ENCODE measurements around the gene TRAP1. TPM values are rescaled to one million over a fixed set of nuclear protein-coding genes. Genes with fewer than 3 reads are reported as not detected.

TRAP1 gene
- total RNA-seq, 1 experiment from 2014 or later: 173 TPM

GRCh38 chr16:3726021-3726687 is 8.8 kb upstream of the TRAP1 start:
- POLR2A ChIA-PET: no interaction called here
- H3K9me3 ChIP-seq: no peaks in the 10 kb centered on the region

GRCh38 chr16:3725276-3725675 is 8.0 kb upstream of the TRAP1 start:
- peaks cover 43% of the 10 kb centered on the region for H3K36me3 Mint-ChIP-seq (ENCODE audit: insufficient read depth, unreplicated experiment)
- H3K4me3 Mint-ChIP-seq (ENCODE audit: unreplicated experiment): no peak overlapping the region
- no peaks in the 10 kb centered on the region for H3K4me1 Mint-ChIP-seq (ENCODE audit: low read depth, unreplicated experiment)
- intact Hi-C loops (cut with micrococcal nuclease; ENCODE audit: unreplicated experiment): no loop called here
- no peak overlapping the region for H3K27ac Mint-ChIP-seq (ENCODE audit: unreplicated experiment)
- no TSS peak for BruUV-seq (replicated peaks)
- no peak for TF ChIP-seq CTCF (IDR thresholded peaks at IDR 0.05; ENCODE audit: insufficient read depth in 1 of 2, low read depth in 1 of 2, low read length in 1 of 2, severe bottlenecking in 1 of 2, unreplicated experiment in 1 of 2)
- ChIA-PET POLR2A (no interaction called here), CTCF (no interaction called here)
- Histone ChIP-seq H3K27me3 (replicated peaks; ENCODE audit: control insufficient read depth, insufficient read depth, low read length) (no peaks in the 10 kb centered on the region), H3K4me3 (ENCODE audit: low read depth, low read length) (no peak overlapping the region), H3K9me3 (no peaks in the 10 kb centered on the region), H3K4me1 (no peaks in the 10 kb centered on the region), H3K36me3 (ENCODE audit: control insufficient read depth, insufficient read depth, low read length) (no peaks in the 10 kb centered on the region)
- no peaks in the 10 kb centered on the region for H3K9me3 Mint-ChIP-seq (ENCODE audit: unreplicated experiment)
- no peak for DNase-seq
- H3K27me3 Mint-ChIP-seq (ENCODE audit: insufficient read depth, unreplicated experiment): no peaks in the 10 kb centered on the region

More at GRCh38 chr16:3726021-3726687, 8.8 kb upstream of the TRAP1 start:
- Histone ChIP-seq H3K27me3 (replicated peaks; ENCODE audit: control insufficient read depth, insufficient read depth, low read length) (no peaks in the 10 kb centered on the region), H3K36me3 (ENCODE audit: control insufficient read depth, insufficient read depth, low read length) (no peaks in the 10 kb centered on the region), H3K4me3 (ENCODE audit: low read depth, low read length) (no peak overlapping the region), H3K4me1 (no peaks in the 10 kb centered on the region)
- Mint-ChIP-seq H3K4me3 (ENCODE audit: unreplicated experiment) (no peak overlapping the region), H3K9me3 (ENCODE audit: unreplicated experiment) (no peaks in the 10 kb centered on the region), H3K27me3 (ENCODE audit: insufficient read depth, unreplicated experiment) (no peaks in the 10 kb centered on the region), H3K27ac (ENCODE audit: unreplicated experiment) (no peak overlapping the region), H3K4me1 (ENCODE audit: low read depth, unreplicated experiment) (no peaks in the 10 kb centered on the region), H3K36me3 (ENCODE audit: insufficient read depth, unreplicated experiment) (peaks cover 48% of the 10 kb centered on the region)
- no peak for TF ChIP-seq CTCF (IDR thresholded peaks at IDR 0.05; ENCODE audit: insufficient read depth in 1 of 2, low read depth in 1 of 2, low read length in 1 of 2, severe bottlenecking in 1 of 2, unreplicated experiment in 1 of 2)
- DNase-seq: no peak
- CTCF ChIA-PET: no interaction called here
- BruUV-seq (replicated peaks): no TSS peak
- intact Hi-C loops (cut with micrococcal nuclease; ENCODE audit: unreplicated experiment): no loop called here

- H3K36me3 ChIP-seq (ENCODE audit: control insufficient read depth, insufficient read depth, low read length): no peaks in the 10 kb centered on the region
- no peaks in the 10 kb centered on the region for H3K27me3 Mint-ChIP-seq (ENCODE audit: insufficient read depth, unreplicated experiment)
- DNase-seq: no peak
- no TSS peak for BruUV-seq (replicated peaks)
- H3K9me3 ChIP-seq: no peaks in the 10 kb centered on the region
- ChIA-PET POLR2A (no interaction called here), CTCF (no interaction called here)
- intact Hi-C loops (cut with micrococcal nuclease; ENCODE audit: unreplicated experiment): no loop called here
- no peak overlapping the region for H3K4me3 Mint-ChIP-seq (ENCODE audit: unreplicated experiment)
- peaks cover 22% of the 10 kb centered on the region for H3K36me3 Mint-ChIP-seq (ENCODE audit: insufficient read depth, unreplicated experiment)
- no peaks in the 10 kb centered on the region for H3K27me3 ChIP-seq (replicated peaks; ENCODE audit: control insufficient read depth, insufficient read depth, low read length)
- TF ChIP-seq CTCF (IDR thresholded peaks at IDR 0.05; ENCODE audit: insufficient read depth in 1 of 2, low read depth in 1 of 2, low read length in 1 of 2, severe bottlenecking in 1 of 2, unreplicated experiment in 1 of 2): no peak
- H3K4me3 ChIP-seq (ENCODE audit: low read depth, low read length): no peak overlapping the region
- no peaks in the 10 kb centered on the region for H3K9me3 Mint-ChIP-seq (ENCODE audit: unreplicated experiment)
- no peak overlapping the region for H3K27ac Mint-ChIP-seq (ENCODE audit: unreplicated experiment)
- no peaks in the 10 kb centered on the region for H3K4me1 Mint-ChIP-seq (ENCODE audit: low read depth, unreplicated experiment)
- 0 out of 2 replicates have a peak, but pooled peaks cover 3% of the 10 kb centered on the region for H3K4me1 ChIP-seq
Observed at GRCh38 chr16:3722508-3722907, 5.2 kb upstream of the TRAP1 start.
